MM.1S (cell line): ENCODE data around the gene NFAT5.

ENCODE experiments used
- DNase-seq: peaks from one replicate; pipeline ENCODE4 v3.0.0-alpha.2; 2015
- H2AFZ ChIP-seq: fragments of 300-600 bp; sonication (generic); 2 replicates; pipeline ENCODE4 v1.6.0; 2016; ENCODE audit warnings: antibody characterized with exemption, low read length
- H3F3A ChIP-seq: fragments of 300-600 bp; sonication (generic); 2 replicates; pipeline ENCODE4 v1.6.1; 2016; ENCODE audit warnings: mild to moderate bottlenecking, antibody characterized with exemption, low read length, moderate library complexity, mixed read lengths; ENCODE audit not compliant: insufficient read depth
- H3K27ac ChIP-seq: fragments of 300-600 bp; sonication (generic); 2 replicates; pipeline ENCODE4 v1.5.1; 2016; ENCODE audit warnings: mild to moderate bottlenecking, low read length
- H3K27me3 ChIP-seq: fragments of 300-600 bp; sonication (generic); replicated peaks from 2 replicates; pipeline ENCODE4 v1.6.0; 2016; ENCODE audit warnings: low read length; ENCODE audit not compliant: insufficient read depth
- H3K36me3 ChIP-seq: fragments of 300-600 bp; sonication (generic); replicated peaks from 2 replicates; pipeline ENCODE4 v1.6.1; 2016; ENCODE audit warnings: mild to moderate bottlenecking, low read length, mixed read lengths; ENCODE audit not compliant: insufficient read depth
- H3K4me1 ChIP-seq: fragments of 300-600 bp; sonication (generic); 2 replicates; pipeline ENCODE4 v1.6.1; 2016; ENCODE audit warnings: low read length, mixed read lengths
- H3K4me2 ChIP-seq: fragments of 300-600 bp; sonication (generic); 2 replicates; pipeline ENCODE4 v1.6.0; 2016; ENCODE audit warnings: low read depth, low read length
- H3K4me3 ChIP-seq: fragments of 300-600 bp; sonication (generic); 2 replicates; pipeline ENCODE4 v1.5.1; 2016; ENCODE audit warnings: low read length, mixed read lengths
- H3K79me2 ChIP-seq: fragments of 300-600 bp; sonication (generic); 2 replicates; pipeline ENCODE4 v1.6.1; 2016; ENCODE audit warnings: mixed run types, low read length, mixed read lengths
- H3K9ac ChIP-seq: fragments of 300-600 bp; sonication (generic); 2 replicates; pipeline ENCODE4 v1.6.1; 2016; ENCODE audit warnings: low read length, mixed read lengths
- H3K9me2 ChIP-seq: fragments of 300-600 bp; sonication (generic); replicated peaks from 2 replicates; pipeline ENCODE4 v1.6.1; 2016; ENCODE audit warnings: mild to moderate bottlenecking, low read length, mixed read lengths; ENCODE audit not compliant: insufficient read depth
- H3K9me3 ChIP-seq: fragments of 300-600 bp; sonication (generic); replicated peaks from 2 replicates; pipeline ENCODE4 v1.6.1; 2016; ENCODE audit warnings: mild to moderate bottlenecking, low read length, mixed read lengths; ENCODE audit not compliant: insufficient read depth
- H4K20me1 ChIP-seq: fragments of 300-600 bp; sonication (generic); 2 replicates; pipeline ENCODE4 v1.6.1; 2016; ENCODE audit warnings: mild to moderate bottlenecking, low read length, moderate library complexity, mixed read lengths; ENCODE audit not compliant: insufficient read depth
- EZH2 ChIP-seq: fragments of 300-600 bp; sonication (generic); optimal IDR thresholded peaks from 2 replicates; pipeline ENCODE3; 2017; ENCODE audit warnings: low read depth, mild to moderate bottlenecking, antibody characterized with exemption, low read length, mixed read lengths
- EZH2phosphoT487 ChIP-seq: fragments of 300-600 bp; sonication (generic); IDR thresholded peaks from 2 replicates; pipeline ENCODE4 v1.6.1; 2018; ENCODE audit warnings: antibody characterized with exemption, low read length
- TF ChIP-seq, protein P1 (sequence below): fragments of 300-600 bp; sonication (generic); IDR thresholded peaks from 2 replicates; pipeline ENCODE4 v1.5.1; 2016; ENCODE audit warnings: antibody characterized with exemption, low read length, mixed read lengths

The NFAT5 gene

GRCh38 chr16:69593751-69594255, 28.0 kb downstream of the NFAT5 start:
- Histone ChIP-seq H4K20me1 (no peaks in the 10 kb centered on the region; the same call in 1 of the 2 replicates), H3K27me3 (no peaks in the 10 kb centered on the region), H3K9me3 (no peaks in the 10 kb centered on the region), H3K4me1 (no peaks in the 10 kb centered on the region), H3F3A (no peaks in the 10 kb centered on the region), H3K36me3 (no peaks in the 10 kb centered on the region), H3K9me2 (no peaks in the 10 kb centered on the region), H3K4me2 (no peak overlapping the region), H3K9ac (no peak overlapping the region), H3K27ac (no peak overlapping the region), H3K4me3 (no peak overlapping the region), H2AFZ (no peak overlapping the region), H3K79me2 (peaks cover 25% of the 10 kb centered on the region)
- DNase-seq: no peak
- no peak for TF ChIP-seq EZH2
- no peak for TF ChIP-seq EZH2phosphoT487
- TF ChIP-seq, protein P1, sequence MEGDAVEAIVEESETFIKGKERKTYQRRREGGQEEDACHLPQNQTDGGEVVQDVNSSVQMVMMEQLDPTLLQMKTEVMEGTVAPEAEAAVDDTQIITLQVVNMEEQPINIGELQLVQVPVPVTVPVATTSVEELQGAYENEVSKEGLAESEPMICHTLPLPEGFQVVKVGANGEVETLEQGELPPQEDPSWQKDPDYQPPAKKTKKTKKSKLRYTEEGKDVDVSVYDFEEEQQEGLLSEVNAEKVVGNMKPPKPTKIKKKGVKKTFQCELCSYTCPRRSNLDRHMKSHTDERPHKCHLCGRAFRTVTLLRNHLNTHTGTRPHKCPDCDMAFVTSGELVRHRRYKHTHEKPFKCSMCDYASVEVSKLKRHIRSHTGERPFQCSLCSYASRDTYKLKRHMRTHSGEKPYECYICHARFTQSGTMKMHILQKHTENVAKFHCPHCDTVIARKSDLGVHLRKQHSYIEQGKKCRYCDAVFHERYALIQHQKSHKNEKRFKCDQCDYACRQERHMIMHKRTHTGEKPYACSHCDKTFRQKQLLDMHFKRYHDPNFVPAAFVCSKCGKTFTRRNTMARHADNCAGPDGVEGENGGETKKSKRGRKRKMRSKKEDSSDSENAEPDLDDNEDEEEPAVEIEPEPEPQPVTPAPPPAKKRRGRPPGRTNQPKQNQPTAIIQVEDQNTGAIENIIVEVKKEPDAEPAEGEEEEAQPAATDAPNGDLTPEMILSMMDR: no peak

DNA sequence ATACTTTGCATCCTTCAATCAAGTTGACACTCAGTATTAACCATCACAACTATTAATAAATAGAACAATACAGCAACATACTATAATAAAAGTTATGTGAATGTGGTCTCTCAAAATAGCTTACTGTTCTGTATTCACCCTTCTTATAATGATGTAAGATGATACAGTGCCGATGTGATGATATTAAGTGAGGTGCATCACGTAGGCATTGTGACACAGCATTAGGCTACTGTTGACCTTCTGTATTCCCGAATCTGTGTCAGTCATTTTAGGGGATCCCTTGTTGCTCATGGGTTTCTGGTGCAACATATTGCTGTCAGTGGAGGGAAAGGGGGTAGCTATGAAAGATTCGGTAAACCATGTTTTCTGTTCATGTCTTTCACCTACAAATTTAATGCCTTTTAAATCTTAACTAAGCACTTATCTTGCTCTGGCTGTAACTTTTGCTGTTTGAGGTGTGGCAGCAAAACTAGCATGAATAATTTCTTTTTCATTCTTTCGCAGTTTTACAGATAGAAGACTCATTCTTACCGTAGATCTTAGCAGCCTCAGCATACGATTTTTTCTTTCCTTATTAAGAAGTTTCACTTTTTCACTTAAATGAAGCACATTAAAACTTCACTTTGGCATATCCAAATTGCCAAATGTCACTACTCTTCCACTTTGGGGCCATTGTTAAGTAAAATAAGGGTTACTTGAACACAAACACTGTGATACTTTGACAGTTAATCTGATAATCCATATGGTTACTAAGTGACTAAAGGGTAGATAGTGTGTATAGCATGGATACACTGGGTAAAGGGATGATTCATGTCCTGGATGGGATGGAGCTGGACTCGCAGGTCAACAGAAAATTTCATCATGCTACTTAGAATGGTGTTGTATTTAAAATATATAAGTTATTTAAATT, 29.6 kb downstream of the NFAT5 start:
- no peaks in the 10 kb centered on the region for H3F3A ChIP-seq
- DNase-seq: no peak
- no peak overlapping the region for H3K4me2 ChIP-seq
- no peak for TF ChIP-seq EZH2phosphoT487
- no peak for TF ChIP-seq EZH2
- TF ChIP-seq, protein P1: no peak
- no peaks in the 10 kb centered on the region for H3K9me3 ChIP-seq
- H4K20me1 ChIP-seq: no peaks in the 10 kb centered on the region; the same call in 1 of the 2 replicates
- H3K36me3 ChIP-seq: no peaks in the 10 kb centered on the region
- no peak overlapping the region for H3K4me3 ChIP-seq
- H3K27me3 ChIP-seq: no peaks in the 10 kb centered on the region
- H3K4me1 ChIP-seq: no peaks in the 10 kb centered on the region
- H3K9ac ChIP-seq: no peak overlapping the region
- peaks cover 27% of the 10 kb centered on the region for H3K79me2 ChIP-seq
- no peaks in the 10 kb centered on the region for H3K9me2 ChIP-seq
- no peak overlapping the region for H3K27ac ChIP-seq
- H2AFZ ChIP-seq: no peak overlapping the region

GRCh38 chr16:69596801-69597200, 31.0 kb downstream of the NFAT5 start:
- Histone ChIP-seq H3K4me3 (no peak overlapping the region), H3K4me2 (no peak overlapping the region), H3K36me3 (no peaks in the 10 kb centered on the region), H3K9me2 (no peaks in the 10 kb centered on the region), H3K79me2 (peaks cover 23% of the 10 kb centered on the region), H3K9me3 (no peaks in the 10 kb centered on the region), H3K27ac (no peak overlapping the region), H4K20me1 (no peaks in the 10 kb centered on the region; the same call in 1 of the 2 replicates), H2AFZ (no peak overlapping the region), H3K4me1 (no peaks in the 10 kb centered on the region), H3F3A (no peaks in the 10 kb centered on the region), H3K27me3 (no peaks in the 10 kb centered on the region), H3K9ac (no peak overlapping the region)
- TF ChIP-seq, protein P1: no peak
- TF ChIP-seq EZH2phosphoT487 (no peak), EZH2 (no peak)
- no peak for DNase-seq
